ENCODE measurements around the gene CTBP2.

Gene CTBP2

DNA sequence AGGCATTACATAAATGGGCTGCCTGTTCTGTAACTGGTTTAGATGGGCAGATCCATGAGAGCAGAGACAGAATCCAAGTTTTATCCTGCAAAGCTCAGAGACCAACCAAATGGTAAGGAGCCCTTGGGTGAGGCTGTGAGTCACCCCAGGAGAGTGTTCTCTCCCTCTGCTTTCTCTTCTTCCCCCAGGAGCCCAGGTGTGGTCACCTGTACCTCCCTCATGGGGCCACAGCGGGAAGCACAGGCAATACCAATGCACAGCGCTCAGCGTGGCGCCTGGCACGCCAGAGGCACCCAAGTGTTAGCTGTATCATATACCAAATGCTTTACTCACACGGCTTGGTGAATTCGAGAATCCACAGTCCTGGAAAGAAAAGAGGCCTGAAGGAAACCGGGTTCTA is 39.4 kb downstream of the CTBP2 start:
- TF ChIP-seq, protein P1, sequence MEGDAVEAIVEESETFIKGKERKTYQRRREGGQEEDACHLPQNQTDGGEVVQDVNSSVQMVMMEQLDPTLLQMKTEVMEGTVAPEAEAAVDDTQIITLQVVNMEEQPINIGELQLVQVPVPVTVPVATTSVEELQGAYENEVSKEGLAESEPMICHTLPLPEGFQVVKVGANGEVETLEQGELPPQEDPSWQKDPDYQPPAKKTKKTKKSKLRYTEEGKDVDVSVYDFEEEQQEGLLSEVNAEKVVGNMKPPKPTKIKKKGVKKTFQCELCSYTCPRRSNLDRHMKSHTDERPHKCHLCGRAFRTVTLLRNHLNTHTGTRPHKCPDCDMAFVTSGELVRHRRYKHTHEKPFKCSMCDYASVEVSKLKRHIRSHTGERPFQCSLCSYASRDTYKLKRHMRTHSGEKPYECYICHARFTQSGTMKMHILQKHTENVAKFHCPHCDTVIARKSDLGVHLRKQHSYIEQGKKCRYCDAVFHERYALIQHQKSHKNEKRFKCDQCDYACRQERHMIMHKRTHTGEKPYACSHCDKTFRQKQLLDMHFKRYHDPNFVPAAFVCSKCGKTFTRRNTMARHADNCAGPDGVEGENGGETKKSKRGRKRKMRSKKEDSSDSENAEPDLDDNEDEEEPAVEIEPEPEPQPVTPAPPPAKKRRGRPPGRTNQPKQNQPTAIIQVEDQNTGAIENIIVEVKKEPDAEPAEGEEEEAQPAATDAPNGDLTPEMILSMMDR (IDR thresholded peaks at IDR 0.05; ENCODE audit: low read depth, low read length), result no peak
- H3K27ac ChIP-seq, result no peak overlapping the region
- H3K9me3 ChIP-seq (ENCODE audit: severe bottlenecking), result no peaks in the 10 kb centered on the region
- H3K36me3 ChIP-seq, result peaks cover 18% of the 10 kb centered on the region
- no peaks in the 10 kb centered on the region for H3K27me3 ChIP-seq (ENCODE audit: insufficient read depth, low read depth, severe bottlenecking)
- no peak overlapping the region for H3K4me3 ChIP-seq (ENCODE audit: low read depth, low read length)
- DNase-seq, result no peak

DNA sequence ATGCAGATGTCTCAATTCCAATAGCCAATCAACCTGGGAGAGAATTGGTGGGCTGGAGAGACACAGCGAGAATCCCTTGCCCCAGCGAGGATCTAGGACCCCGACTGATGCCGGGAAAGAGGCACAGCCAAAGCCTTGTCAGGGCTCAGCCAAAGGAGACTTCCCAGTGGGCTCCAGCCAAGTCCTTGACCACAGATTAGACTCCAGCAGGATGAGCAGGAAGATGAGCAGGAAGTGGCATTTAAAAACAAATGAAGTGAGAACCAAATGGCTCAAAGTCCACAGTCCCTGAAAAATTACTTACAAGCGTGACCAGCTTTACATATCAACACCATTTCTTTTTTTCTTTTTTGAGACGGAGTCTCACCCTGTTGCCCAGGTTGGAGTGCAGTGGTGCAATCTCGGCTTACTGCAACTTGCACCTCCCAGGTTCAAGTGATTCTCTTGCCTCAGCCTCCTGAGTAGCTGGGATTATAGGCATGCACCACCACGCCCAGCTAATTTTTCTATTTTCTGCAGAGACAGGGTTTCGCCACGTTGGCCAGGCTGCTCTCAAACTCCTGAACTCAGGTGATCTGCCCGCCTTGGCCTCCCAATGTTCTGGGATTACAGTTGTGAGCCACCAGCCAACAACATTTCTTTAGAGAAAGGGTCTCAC is 40.2 kb downstream of the CTBP2 start:
- no peak overlapping the region for H3K4me3 ChIP-seq (ENCODE audit: low read depth, low read length)
- DNase-seq, result no peak
- peaks cover 18% of the 10 kb centered on the region for H3K36me3 ChIP-seq
- no peaks in the 10 kb centered on the region for H3K9me3 ChIP-seq (ENCODE audit: severe bottlenecking)
- H3K27me3 ChIP-seq (ENCODE audit: insufficient read depth, low read depth, severe bottlenecking), result no peaks in the 10 kb centered on the region
- TF ChIP-seq, protein P1 (IDR thresholded peaks at IDR 0.05; ENCODE audit: low read depth, low read length), result no peak
- H3K27ac ChIP-seq, result no peak overlapping the region

DNA sequence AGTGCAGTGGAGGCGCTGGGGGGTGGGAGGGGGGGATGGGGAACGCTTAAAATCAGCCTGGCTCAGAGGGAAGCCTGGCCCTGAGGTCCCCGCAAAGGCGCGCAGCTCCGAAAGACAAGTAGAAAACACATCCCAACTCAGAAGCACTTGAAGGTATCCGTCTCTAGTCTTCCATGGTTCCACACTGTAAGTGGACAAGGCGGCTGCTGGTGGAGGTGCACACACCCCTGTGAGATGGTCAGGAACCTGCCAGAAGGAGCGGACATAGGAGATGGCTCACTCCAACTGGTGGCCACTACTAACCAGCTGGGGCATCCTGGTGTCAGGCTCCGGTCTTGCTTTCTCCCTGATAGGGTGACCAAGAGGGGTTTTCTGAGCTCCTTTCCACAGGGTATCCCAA is 41.7 kb downstream of the CTBP2 start:
- TF ChIP-seq, protein P1 (IDR thresholded peaks at IDR 0.05; ENCODE audit: low read depth, low read length), result no peak
- no peak for DNase-seq

GRCh38 chr10:125118011-125118611 is 42.3 kb downstream of the CTBP2 start:
- Histone ChIP-seq H3K9me3 (ENCODE audit: severe bottlenecking) (no peaks in the 10 kb centered on the region), H3K27me3 (ENCODE audit: insufficient read depth, low read depth, severe bottlenecking) (no peaks in the 10 kb centered on the region), H3K36me3 (peaks cover 16% of the 10 kb centered on the region), H3K4me3 (ENCODE audit: low read depth, low read length) (no peak overlapping the region), H3K27ac (no peak overlapping the region)
- TF ChIP-seq, protein P1 (IDR thresholded peaks at IDR 0.05; ENCODE audit: low read depth, low read length), result no peak
- no peak for DNase-seq

More for the DNA sequence above, 41.7 kb downstream of the CTBP2 start:
- Histone ChIP-seq H3K27ac (no peak overlapping the region), H3K4me3 (ENCODE audit: low read depth, low read length) (no peak overlapping the region), H3K27me3 (ENCODE audit: insufficient read depth, low read depth, severe bottlenecking) (no peaks in the 10 kb centered on the region), H3K9me3 (ENCODE audit: severe bottlenecking) (no peaks in the 10 kb centered on the region), H3K36me3 (peaks cover 16% of the 10 kb centered on the region)

DNA sequence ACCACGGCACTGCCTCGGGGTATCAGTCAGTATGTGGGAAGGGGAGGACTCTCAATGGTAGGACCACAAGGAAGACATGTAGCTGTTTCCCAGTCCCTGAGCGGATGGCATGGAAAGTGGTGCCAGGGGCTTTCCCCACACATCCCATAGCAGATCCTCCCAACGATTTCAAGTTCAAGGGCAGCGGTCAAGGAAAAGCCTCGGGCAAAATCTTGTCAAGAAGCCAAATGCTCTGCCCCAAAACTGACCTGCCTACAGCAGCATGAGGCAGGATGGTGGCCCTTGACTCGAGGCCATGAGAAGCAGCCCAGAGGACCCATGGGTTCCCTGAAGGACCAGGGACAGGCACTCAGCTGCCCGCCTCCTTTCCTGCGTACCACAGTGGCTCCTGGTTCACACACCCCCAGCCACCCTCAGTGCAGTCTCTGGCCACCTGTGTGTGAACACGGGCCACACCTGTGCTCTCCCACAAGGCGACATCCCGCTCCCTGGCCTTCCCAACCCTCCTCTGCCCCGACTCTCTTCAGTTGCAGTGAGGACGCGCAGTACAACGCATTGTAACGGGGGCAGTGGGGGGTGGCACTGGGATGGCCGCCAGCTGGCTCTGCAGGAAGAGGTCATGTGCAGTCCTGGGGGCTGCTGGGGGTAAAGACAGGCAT is 43.6 kb downstream of the CTBP2 start:
- peaks cover 3% of the 10 kb centered on the region for H3K36me3 ChIP-seq
- no peak for DNase-seq
- H3K27me3 ChIP-seq (ENCODE audit: insufficient read depth, low read depth, severe bottlenecking), result no peaks in the 10 kb centered on the region
- H3K27ac ChIP-seq, result no peak overlapping the region
- no peaks in the 10 kb centered on the region for H3K9me3 ChIP-seq (ENCODE audit: severe bottlenecking)
- TF ChIP-seq, protein P1 (IDR thresholded peaks at IDR 0.05; ENCODE audit: low read depth, low read length), result no peak
- H3K4me3 ChIP-seq (ENCODE audit: low read depth, low read length), result no peak overlapping the region

Measured in WERI-Rb-1 (cell line).